ENCODE data around the gene SLC25A14. TPM values are rescaled to one million over a fixed set of nuclear protein-coding genes. Genes with fewer than 3 reads are reported as not detected.
"Not testable (repeated sequence)": the region's sequence is repeated elsewhere in the genome, so short reads cannot be mapped to it uniquely, and the experiment has no call there.

The SLC25A14 gene
- total RNA-seq, 1 donor from 2014 or later = 14.7 TPM

- TF ChIP-seq CTCF (IDR thresholded peaks at IDR 0.05) = no peak
- Histone ChIP-seq H3K4me1 (no peaks in the 10 kb centered on the region), H3K36me3 (no peaks in the 10 kb centered on the region), H3K4me3 (no peak overlapping the region), H3K27me3 (ENCODE audit: low read depth) (no peaks in the 10 kb centered on the region), H3K27ac (no peak overlapping the region), H3K9me3 (no peaks in the 10 kb centered on the region)
- ATAC-seq (no peak), DNase-seq (no peak)
- intact Hi-C loops (cut with DNase I) = no loop called here
Measured at GRCh38 chrX:130343411-130343810, 3.7 kb downstream of the SLC25A14 start.

GRCh38 chrX:130347321-130347720 is 7.6 kb downstream of the SLC25A14 start:
- peaks cover 20% of the 10 kb centered on the region for H3K36me3 ChIP-seq
- H3K27ac ChIP-seq = no peak overlapping the region
- H3K9me3 ChIP-seq = no peaks in the 10 kb centered on the region
- no peaks in the 10 kb centered on the region for H3K4me1 ChIP-seq
- ATAC-seq (no peak), DNase-seq (no peak)
- H3K27me3 ChIP-seq (ENCODE audit: low read depth) = no peaks in the 10 kb centered on the region
- intact Hi-C loops (cut with DNase I) = no loop called here
- no peak for TF ChIP-seq CTCF (IDR thresholded peaks at IDR 0.05)
- no peak overlapping the region for H3K4me3 ChIP-seq

GRCh38 chrX:130351567-130351966 is 11.8 kb downstream of the SLC25A14 start:
- H3K27me3 ChIP-seq (ENCODE audit: low read depth) = no peaks in the 10 kb centered on the region
- no peak for TF ChIP-seq CTCF (IDR thresholded peaks at IDR 0.05)
- DNase-seq (no peak), ATAC-seq (no peak)
- H3K4me3 ChIP-seq = no peak overlapping the region
- H3K9me3 ChIP-seq = no peaks in the 10 kb centered on the region
- peaks cover 20% of the 10 kb centered on the region for H3K36me3 ChIP-seq
- H3K4me1 ChIP-seq = no peaks in the 10 kb centered on the region
- intact Hi-C loops (cut with DNase I) = no loop called here
- H3K27ac ChIP-seq = no peak overlapping the region

- H3K4me3 ChIP-seq; H3K4me1 ChIP-seq; H3K27ac ChIP-seq; H3K9me3 ChIP-seq; H3K27me3 ChIP-seq (ENCODE audit: low read depth); intact Hi-C loops (cut with DNase I); ATAC-seq; DNase-seq: not testable (repeated sequence)
- H3K36me3 ChIP-seq = peaks cover 20% of the 10 kb centered on the region
Measured at GRCh38 chrX:130352050-130352449, 12.3 kb downstream of the SLC25A14 start.

GRCh38 chrX:130376077-130376476 is 36.4 kb downstream of the SLC25A14 start:
- Histone ChIP-seq H3K4me1 (no peaks in the 10 kb centered on the region), H3K27ac (no peak overlapping the region), H3K9me3 (no peaks in the 10 kb centered on the region), H3K4me3 (no peak overlapping the region), H3K27me3 (ENCODE audit: low read depth) (no peaks in the 10 kb centered on the region), H3K36me3 (peaks cover 16% of the 10 kb centered on the region)
- no peak for ATAC-seq
- intact Hi-C loops (cut with DNase I) = no loop called here
- DNase-seq = no peak
- no peak for TF ChIP-seq CTCF (IDR thresholded peaks at IDR 0.05)

- H3K27ac ChIP-seq = no peak overlapping the region
- no peak for TF ChIP-seq CTCF (IDR thresholded peaks at IDR 0.05)
- H3K36me3 ChIP-seq = peaks cover 9% of the 10 kb centered on the region
- no peaks in the 10 kb centered on the region for H3K27me3 ChIP-seq (ENCODE audit: low read depth)
- no peak for DNase-seq
- intact Hi-C loops (cut with DNase I) = no loop called here
- ATAC-seq = no peak
- H3K9me3 ChIP-seq = no peaks in the 10 kb centered on the region
- H3K4me3 ChIP-seq = no peak overlapping the region
- no peaks in the 10 kb centered on the region for H3K4me1 ChIP-seq
Measured at GRCh38 chrX:130378024-130378669, 38.4 kb downstream of the SLC25A14 start.
